CD4-positive, alpha-beta T cell treated with Interleukin-10 for 1 hour (primary cell): ENCODE results near the gene SMPD2.

ENCODE experiments used
- DNase-seq: peaks from one replicate; pipeline ENCODE4 v3.0.0-alpha.2; 2020

The SMPD2 gene

DNA sequence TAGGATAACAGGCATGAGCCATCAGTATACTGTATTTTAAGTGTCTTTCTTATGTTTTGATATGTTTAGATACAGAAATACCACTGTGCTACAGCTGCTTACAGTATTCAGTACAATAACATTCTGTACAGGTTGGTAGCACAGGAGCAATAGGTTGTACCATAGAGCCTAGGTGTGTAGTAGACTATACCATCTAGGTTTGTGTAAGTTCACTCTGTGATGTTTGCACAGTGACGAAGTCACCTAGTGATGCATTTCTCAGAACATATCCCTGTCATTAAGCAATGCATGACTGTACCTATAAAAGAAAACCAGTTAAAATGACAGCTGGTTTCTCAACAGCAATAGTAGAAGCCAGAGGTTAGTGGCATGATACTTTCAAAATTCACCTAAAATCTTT lies 45.5 kb downstream of the SMPD2 start:
- no peak for DNase-seq

- no peak for DNase-seq
These were observed 47.5 kb downstream of the SMPD2 start for GRCh38 chr6:109488001-109488400.

- no peak for DNase-seq
These were observed 50.2 kb downstream of the SMPD2 start for GRCh38 chr6:109490713-109491112.

- DNase-seq, result peak; percentile 39
These were observed 50.8 kb downstream of the SMPD2 start for GRCh38 chr6:109491207-109491938.
